ENCODE results near the gene BCL6B.

Gene BCL6B

GRCh38 chr17:7058831-7059447 lies 36.1 kb downstream of the BCL6B start:
- no peak for DNase-seq (ENCODE audit: low read depth, low spot score)

- no peak for DNase-seq (ENCODE audit: low read depth, low spot score)
Measured at GRCh38 chr17:7060165-7060891, 37.5 kb downstream of the BCL6B start.

GRCh38 chr17:7063518-7064094 lies 40.8 kb downstream of the BCL6B start:
- DNase-seq (ENCODE audit: low read depth, low spot score) = no peak

GRCh38 chr17:7064261-7064660 lies 41.4 kb downstream of the BCL6B start:
- no peak for DNase-seq (ENCODE audit: low read depth, low spot score)

DNA sequence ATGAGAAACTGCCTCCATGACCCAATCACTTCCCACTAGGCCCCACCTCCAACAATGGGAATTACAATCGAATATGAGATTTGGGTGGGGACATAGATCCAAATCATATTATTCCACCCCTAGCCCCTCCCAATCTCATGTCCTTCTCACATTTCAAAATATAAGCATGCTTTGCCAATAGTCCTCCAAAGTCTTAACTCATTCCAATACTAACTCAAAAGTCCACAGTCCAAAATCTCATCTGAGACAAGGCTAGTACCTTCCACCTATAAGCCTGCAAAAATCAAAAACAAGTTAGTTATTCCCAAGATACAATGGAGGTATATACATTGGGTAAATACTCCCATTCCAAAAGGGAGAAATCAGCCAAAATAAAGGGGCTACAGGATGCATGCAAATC lies 44.3 kb downstream of the BCL6B start:
- DNase-seq (ENCODE audit: low read depth, low spot score) = no peak

DNA sequence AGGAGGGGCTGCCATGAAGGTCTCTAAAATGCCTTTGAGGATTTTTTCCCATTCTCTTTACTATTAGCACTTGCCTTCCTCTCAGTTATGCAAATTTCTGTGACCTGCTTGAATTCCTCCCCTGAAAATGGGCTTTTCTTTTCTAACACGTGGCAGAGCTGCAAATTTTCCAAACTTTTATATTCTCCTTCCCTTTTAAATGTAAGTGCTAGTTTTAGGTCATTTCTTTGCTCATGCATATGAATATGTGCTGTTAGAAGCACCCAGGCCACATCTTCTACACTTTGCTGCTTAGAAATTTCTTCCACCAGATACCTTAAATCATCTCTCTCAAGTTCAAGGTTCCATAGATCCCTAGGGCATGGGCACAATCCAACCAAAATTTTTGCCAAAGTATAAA lies 45.4 kb downstream of the BCL6B start:
- DNase-seq (ENCODE audit: low read depth, low spot score) = no peak

GRCh38 chr17:7070712-7071111 lies 47.9 kb downstream of the BCL6B start:
- DNase-seq (ENCODE audit: low read depth, low spot score) = no peak

DNA sequence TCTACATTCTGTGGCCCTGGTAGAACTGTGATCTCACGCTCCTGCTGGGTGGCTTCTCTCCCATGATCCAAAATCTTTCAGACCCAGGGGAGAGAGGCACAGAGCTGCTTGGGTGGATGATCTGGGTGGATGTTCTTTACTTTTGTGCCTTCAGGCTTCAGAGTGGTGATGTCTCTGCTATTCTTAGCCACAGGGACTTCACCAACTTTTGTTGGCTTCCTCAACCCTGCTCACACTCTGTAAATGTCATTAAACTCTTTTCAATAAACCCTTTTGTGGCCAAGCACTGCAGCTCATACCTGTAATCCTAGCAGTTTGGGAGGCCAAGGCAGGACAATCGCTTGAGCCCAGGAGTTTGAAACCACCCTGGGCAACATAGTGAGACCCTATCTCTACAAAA lies 49.6 kb downstream of the BCL6B start:
- DNase-seq (ENCODE audit: low read depth, low spot score) = no peak

GRCh38 chr17:7074931-7075330 lies 52.1 kb downstream of the BCL6B start:
- DNase-seq (ENCODE audit: low read depth, low spot score) = no peak

GRCh38 chr17:7077911-7078546 lies 55.2 kb downstream of the BCL6B start:
- no peak for DNase-seq (ENCODE audit: low read depth, low spot score)

- DNase-seq (ENCODE audit: low read depth, low spot score) = no peak
Measured at GRCh38 chr17:7078711-7079110, 55.9 kb downstream of the BCL6B start.
